Left renal cortex interstitium (tissue), 4 donors: ENCODE data around the gene C3orf80. TPM values are rescaled to one million over a fixed set of nuclear protein-coding genes. Genes with fewer than 3 reads are reported as not detected.
A peak's percentile ranks its signal among the peaks of the same experiment; 100 is the strongest.
"Not testable (repeated sequence)": the region's sequence is repeated elsewhere in the genome, so short reads cannot be mapped to it uniquely, and the experiment has no call there.

ENCODE experiments used
- DNase-seq, 4 donors: peaks; one replicate each; pipeline ENCODE4 v3.0.0-alpha.2; 2013; ENCODE audit warnings: low read depth in 4 of 4, low spot score in 2 of 4, missing footprints in 1 of 4
- polyA plus RNA-seq, 4 donors: library from polyadenylated mRNA; unstranded; fragments of 120-200 nt; gene quantifications; one replicate each; pipeline ENCODE4 v1.2.1, GENCODE V29; 2013; ENCODE audit not compliant: insufficient read length in 4 of 4

The C3orf80 gene
- polyA plus RNA-seq: under 1 TPM; 0.27 to 0.62 (median 0.36) TPM

GRCh38 chr3:160225176-160226025 lies at the start of gene C3orf80:
C3orf80 (plus strand) TSS chr3:160225422; CDS start chr3:160225636, 214 bp downstream.
- no peak for DNase-seq

GRCh38 chr3:160176923-160177322 lies 48.3 kb upstream of the C3orf80 start:
- DNase-seq: no peak

- not testable (repeated sequence) for DNase-seq
Measured at GRCh38 chr3:160178661-160179060, 46.6 kb upstream of the C3orf80 start.

- DNase-seq: not testable (repeated sequence)
Measured at GRCh38 chr3:160179403-160179802, 45.8 kb upstream of the C3orf80 start.

- DNase-seq: no peak
Measured at GRCh38 chr3:160179906-160180305, 45.3 kb upstream of the C3orf80 start.

GRCh38 chr3:160180581-160181216 lies 44.5 kb upstream of the C3orf80 start:
- DNase-seq: peak; percentile 44 to 68 (median 64)

GRCh38 chr3:160183345-160184076 lies 41.7 kb upstream of the C3orf80 start:
- no peak for DNase-seq

- no peak for DNase-seq
Measured at GRCh38 chr3:160184655-160185054, 40.6 kb upstream of the C3orf80 start.

- no peak for DNase-seq
Measured at GRCh38 chr3:160185751-160186150, 39.5 kb upstream of the C3orf80 start.

GRCh38 chr3:160187288-160187687 lies 37.9 kb upstream of the C3orf80 start:
- no peak for DNase-seq

- DNase-seq: no peak
Measured at GRCh38 chr3:160192310-160193029, 32.8 kb upstream of the C3orf80 start.

- no peak for DNase-seq
Measured at GRCh38 chr3:160193644-160194192, 31.5 kb upstream of the C3orf80 start.

GRCh38 chr3:160194438-160194837 lies 30.8 kb upstream of the C3orf80 start:
- no peak for DNase-seq

- no peak for DNase-seq
Measured at GRCh38 chr3:160195106-160195505, 30.1 kb upstream of the C3orf80 start.

- DNase-seq: no peak
Measured at GRCh38 chr3:160196511-160197104, 28.6 kb upstream of the C3orf80 start.

- no peak for DNase-seq
Measured at GRCh38 chr3:160199108-160199507, 26.1 kb upstream of the C3orf80 start.

GRCh38 chr3:160200353-160200752 lies 24.9 kb upstream of the C3orf80 start:
- DNase-seq: no peak

GRCh38 chr3:160204396-160205011 lies 20.7 kb upstream of the C3orf80 start:
- not testable (repeated sequence) for DNase-seq

GRCh38 chr3:160205606-160206005 lies 19.6 kb upstream of the C3orf80 start:
- DNase-seq: no peak
